ENCODE results near the gene ANAPC10. TPM values are rescaled to one million over a fixed set of nuclear protein-coding genes. Genes with fewer than 3 reads are reported as not detected.

Gene ANAPC10
- total RNA-seq, 1 experiment from 2014 or later, result 10.5 TPM

- intact Hi-C loops (cut with micrococcal nuclease; ENCODE audit: unreplicated experiment), result no loop called here
- H3K9me3 ChIP-seq (ENCODE audit: control insufficient read depth, insufficient read depth, low read depth, low read length), result no peaks in the 10 kb centered on the region
- POLR2A ChIA-PET, result no interaction called here
Measured at GRCh38 chr4:144948421-144948820, 149.6 kb downstream of the ANAPC10 start.

GRCh38 chr4:144948009-144948408 lies 150.0 kb downstream of the ANAPC10 start:
- intact Hi-C loops (cut with micrococcal nuclease; ENCODE audit: unreplicated experiment) (no loop called here), in situ Hi-C loops (cut with HindIII; ENCODE audit: low pct_unique_long_range_greater_than_20kb, low sequenced_read_pairs) (no loop called here)
- BruUV-seq (replicated peaks), result no TSS peak
- Histone ChIP-seq H3K4me1 (ENCODE audit: control insufficient read depth, insufficient read depth, low read length) (no peaks in the 10 kb centered on the region), H3K9me3 (ENCODE audit: control insufficient read depth, insufficient read depth, low read depth, low read length) (no peaks in the 10 kb centered on the region), H3K27me3 (ENCODE audit: control insufficient read depth, insufficient read depth, low read length) (no peaks in the 10 kb centered on the region), H3K36me3 (ENCODE audit: control insufficient read depth, insufficient read depth, low read length) (no peaks in the 10 kb centered on the region), H3K27ac (ENCODE audit: low read length) (no peak overlapping the region), H3K4me3 (ENCODE audit: low read depth in 2 of 2, low read length in 2 of 2) (no peak overlapping the region)
- DNase-seq (ENCODE audit: low read depth, low spot score) (no peak), ATAC-seq (no peak)
- POLR2A ChIA-PET, result no interaction called here
- no peak for TF ChIP-seq POLR2AphosphoS5 (IDR thresholded peaks at IDR 0.05; ENCODE audit: low read depth, low read length)
- TF ChIP-seq REST (IDR thresholded peaks at IDR 0.05; ENCODE audit: insufficient read depth in 1 of 2, low read depth in 2 of 2, low read length in 1 of 2), result no peak
- no peak for TF ChIP-seq TCF7L2 (IDR thresholded peaks at IDR 0.05; ENCODE audit: low read depth, low read length)
- no peak for TF ChIP-seq CTCF (IDR thresholded peaks at IDR 0.05)
- no peak for TF ChIP-seq SIN3A (IDR thresholded peaks at IDR 0.05; ENCODE audit: borderline replicate concordance, insufficient read depth, low read depth, low read length)
- CTCF ChIA-PET, result no interaction called here

More at GRCh38 chr4:144948421-144948820, 149.6 kb downstream of the ANAPC10 start:
- Histone ChIP-seq H3K4me1 (ENCODE audit: control insufficient read depth, insufficient read depth, low read length) (no peaks in the 10 kb centered on the region), H3K4me3 (ENCODE audit: low read depth in 2 of 2, low read length in 2 of 2) (no peak overlapping the region), H3K27ac (ENCODE audit: low read length) (no peak overlapping the region), H3K27me3 (ENCODE audit: control insufficient read depth, insufficient read depth, low read length) (no peaks in the 10 kb centered on the region), H3K36me3 (ENCODE audit: control insufficient read depth, insufficient read depth, low read length) (no peaks in the 10 kb centered on the region)
- in situ Hi-C loops (cut with HindIII; ENCODE audit: low pct_unique_long_range_greater_than_20kb, low sequenced_read_pairs), result no loop called here
- no peak for ATAC-seq
- TF ChIP-seq POLR2AphosphoS5 (IDR thresholded peaks at IDR 0.05; ENCODE audit: low read depth, low read length), result no peak
- TF ChIP-seq CTCF (IDR thresholded peaks at IDR 0.05), result no peak
- TF ChIP-seq TCF7L2 (IDR thresholded peaks at IDR 0.05; ENCODE audit: low read depth, low read length), result no peak
- no peak for TF ChIP-seq SIN3A (IDR thresholded peaks at IDR 0.05; ENCODE audit: borderline replicate concordance, insufficient read depth, low read depth, low read length)
- no peak for DNase-seq (ENCODE audit: low read depth, low spot score)
- CTCF ChIA-PET, result no interaction called here
- no TSS peak for BruUV-seq (replicated peaks)

Other genes starting within 250 kb of the ANAPC10 start
- gene ABCE1, start 115 bp upstream of the ANAPC10 start, total RNA-seq (2021; ENCODE audit: unreplicated experiment), result 73.7 TPM
- gene OTUD4, start 82.4 kb upstream of the ANAPC10 start, total RNA-seq (2021; ENCODE audit: unreplicated experiment), result 31.5 TPM